ENCODE measurements around the gene HMX1. TPM values are rescaled to one million over a fixed set of nuclear protein-coding genes. Genes with fewer than 3 reads are reported as not detected.

The HMX1 gene
- polyA plus RNA-seq, 1 of the 3 experiments (the other 2 are of a cell fraction) = 0.20 TPM

- TF ChIP-seq POLR2AphosphoS5 (IDR thresholded peaks at IDR 0.05; ENCODE audit: low read depth, low read length) = no peak
- no peak for TF ChIP-seq NFIC (IDR thresholded peaks at IDR 0.05; ENCODE audit: borderline replicate concordance)
- TF ChIP-seq IRF3 (IDR thresholded peaks at IDR 0.05; ENCODE audit: low read depth, low read length) = no peak
- TF ChIP-seq CHD2 (IDR thresholded peaks at IDR 0.05; ENCODE audit: low read length, partially characterized antibody) = no peak
- no peak for TF ChIP-seq ELF1 (IDR thresholded peaks at IDR 0.05)
- TF ChIP-seq PBX3 (IDR thresholded peaks at IDR 0.05) = no peak
- no peak for TF ChIP-seq EP300 (IDR thresholded peaks at IDR 0.05; ENCODE audit: borderline replicate concordance in 1 of 2, low read depth in 1 of 2, low read length in 1 of 2)
- no peak for TF ChIP-seq FOSL2 (IDR thresholded peaks at IDR 0.05; ENCODE audit: borderline replicate concordance, low read depth)
These were observed 1.6 kb downstream of the HMX1 start (continued) for GRCh38 chr4:8869898-8870646.

- no peaks in the 10 kb centered on the region for H3K79me2 ChIP-seq (ENCODE audit: insufficient read depth)
- DNase-seq = no peak
- H3K27ac ChIP-seq (ENCODE audit: low read depth in 2 of 2, low read length in 1 of 2) = no peak overlapping the region
- ChIA-PET POLR2A (no interaction called here), CTCF (interaction anchor here (1.1 kb wide), 1 partner anchor 49 kb away, joined by 4 read pairs; no protein-coding TSS in a partner anchor)
- H3F3A ChIP-seq (replicated peaks; ENCODE audit: insufficient read depth) = no peaks in the 10 kb centered on the region
- no peaks in the 10 kb centered on the region for H3K9me3 ChIP-seq
- H4K20me1 ChIP-seq (ENCODE audit: insufficient read depth) = no peaks in the 10 kb centered on the region
- H3K9ac ChIP-seq = no peak overlapping the region
- no peaks in the 10 kb centered on the region for H3K9me2 ChIP-seq
- TF ChIP-seq ELF1 (IDR thresholded peaks at IDR 0.05) (no peak), MAX (IDR thresholded peaks at IDR 0.05; ENCODE audit: low read depth) (no peak), PBX3 (IDR thresholded peaks at IDR 0.05) (no peak), NRF1 (IDR thresholded peaks at IDR 0.05; ENCODE audit: low read depth, low read length) (no peak), GATA2 (CRISPR knock-in tag; IDR thresholded peaks at IDR 0.05) (no peak), IRF3 (IDR thresholded peaks at IDR 0.05; ENCODE audit: low read depth, low read length) (no peak), FOXJ3 (CRISPR knock-in tag; IDR thresholded peaks at IDR 0.05) (no peak), ZBTB33 (IDR thresholded peaks at IDR 0.05; ENCODE audit: borderline replicate concordance, low read depth) (no peak), NFIC (IDR thresholded peaks at IDR 0.05; ENCODE audit: borderline replicate concordance) (no peak), RFX5 (IDR thresholded peaks at IDR 0.05; ENCODE audit: low read length) (no peak), CHD2 (IDR thresholded peaks at IDR 0.05; ENCODE audit: low read length, partially characterized antibody) (no peak)
- H3K27me3 ChIP-seq (ENCODE audit: insufficient read depth) = no peaks in the 10 kb centered on the region
- no peak overlapping the region; a peak in 1 of 4 replicates for H3K4me3 ChIP-seq (ENCODE audit: low read depth in 2 of 2, low read length in 1 of 2)
- no peak overlapping the region for H2AFZ ChIP-seq (ENCODE audit: low read depth)
- no peaks in the 10 kb centered on the region for H3K36me3 ChIP-seq (replicated peaks in 1 of 2; ENCODE audit: control insufficient read depth in 1 of 2, insufficient read depth in 2 of 2, low read length in 1 of 2)
- H3K4me1 ChIP-seq (ENCODE audit: control insufficient read depth in 1 of 2, insufficient read depth in 2 of 2, low read depth in 1 of 2, low read length in 1 of 2) = peaks cover 0 to 19% of the 10 kb centered on the region in 2 experiments; a peak in 1 of 4 replicates
- 34% methylated on average over 3 of the region's 16 CpGs for WGBS (ENCODE audit: low lambda C conversion rate)
- H3K4me2 ChIP-seq = no peak overlapping the region
These were observed 2.4 kb downstream of the HMX1 start for GRCh38 chr4:8869002-8869897.

Data from SK-N-SH (cell line).